GM12873 (cell line): ENCODE measurements around the gene PIGU.

Experiments used
- CTCF ChIP-seq: IDR thresholded peaks from 2 replicates; pipeline ENCODE4 v1.5.1; 2012; ENCODE audit warnings: low read depth, mild to moderate bottlenecking, moderate library complexity, low read length, control low read depth; ENCODE audit not compliant: insufficient read depth; ENCODE audit errors: missing control alignments

PIGU gene

GRCh38 chr20:34547844-34548613 lies 128.9 kb downstream of the PIGU start:
- no peak for TF ChIP-seq CTCF

GRCh38 chr20:34546751-34547181 lies 130.1 kb downstream of the PIGU start:
- no peak for TF ChIP-seq CTCF

- TF ChIP-seq CTCF: no peak
Observed at GRCh38 chr20:34544109-34544796, 132.6 kb downstream of the PIGU start.

- TF ChIP-seq CTCF: no peak
Observed at GRCh38 chr20:34543463-34544056, 133.3 kb downstream of the PIGU start.

- TF ChIP-seq CTCF: no peak
Observed at GRCh38 chr20:34542439-34542838, 134.5 kb downstream of the PIGU start.

DNA sequence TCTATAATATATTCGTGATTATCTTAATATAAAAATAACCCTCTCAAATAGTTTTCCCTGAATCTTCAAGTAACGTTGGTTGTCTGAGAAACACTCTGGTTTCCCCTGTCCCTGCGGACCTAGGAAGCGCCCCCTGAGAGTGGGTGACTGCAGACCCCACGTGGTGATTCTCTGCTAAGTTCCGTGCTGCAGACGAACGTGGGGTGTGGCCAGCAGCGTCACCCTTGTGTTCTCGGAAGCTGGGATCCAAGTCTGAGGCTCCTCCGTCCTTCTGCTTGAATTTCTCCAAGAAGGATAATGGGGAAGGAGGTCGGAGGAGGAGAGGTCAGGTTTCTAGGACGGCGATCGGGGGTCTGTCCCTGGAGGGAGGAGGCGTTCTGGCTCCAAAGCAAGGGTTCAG lies 135.0 kb downstream of the PIGU start:
- TF ChIP-seq CTCF: no peak

- TF ChIP-seq CTCF: no peak
Observed at GRCh38 chr20:34541264-34541901, 135.5 kb downstream of the PIGU start.
